Endothelial cell of umbilical vein (primary cell): ENCODE results near the gene RTP3. TPM values are rescaled to one million over a fixed set of nuclear protein-coding genes. Genes with fewer than 3 reads are reported as not detected.

Source experiments
- BruUV-seq: library from RNA; stranded (reverse); fragments of 400-500 nt; replicated peaks from 2 replicates; lab custom pipeline; 2021; lab: Mats Ljungman, UMichigan
- CTCF ChIA-PET: fragments of 300-600, 350-600 bp; sonication (Branson Sonifier 250); formaldehyde crosslinking; loops from one replicate; lab custom pipeline; 2021; ENCODE audit warnings: antibody characterized with exemption, inconsistent platforms; lab: Charles Lee
- POLR2A ChIA-PET: fragments of 300-600, 350-600 bp; sonication (Branson Sonifier 250); formaldehyde crosslinking; loops from one replicate; lab custom pipeline; 2021; ENCODE audit warnings: antibody characterized with exemption, inconsistent platforms; lab: Charles Lee
- DNase-seq: peaks from one replicate; pipeline ENCODE4 v3.0.0-alpha.2; 2011; ENCODE audit warnings: low read depth, low spot score
- FAIRE-seq: peaks from 2 replicates; lab custom pipeline; 2011; peaks lifted over from hg19 to GRCh38; lab: Jason Lieb, UNC
- H2AFZ ChIP-seq: 2 replicates; pipeline ENCODE4 v1.6.0; 2012; ENCODE audit warnings: low read depth, low read length, control low read depth, inconsistent platforms
- H3K27ac ChIP-seq: 2 replicates; pipeline ENCODE4 v1.5.1; 2011; ENCODE audit warnings: low read depth, mild to moderate bottlenecking, control low read depth, low read length, moderate library complexity; ENCODE audit not compliant: insufficient read depth
- H3K27me3 ChIP-seq, 2 experiments: 2 replicates each; pipeline versions ENCODE4 v1.6.0 to v1.6.1; 2011; ENCODE audit warnings: low read length in 2 of 2, mixed read lengths in 1 of 2; ENCODE audit not compliant: control insufficient read depth in 2 of 2, insufficient read depth in 2 of 2
- H3K36me3 ChIP-seq, 2 experiments: 2 replicates in 1 of 2; 3 replicates in 1 of 2; pipeline ENCODE4 v1.5.1; 2011; ENCODE audit warnings: low read length in 2 of 2, mild to moderate bottlenecking in 1 of 2, moderate library complexity in 1 of 2; ENCODE audit not compliant: control insufficient read depth in 2 of 2, insufficient read depth in 2 of 2; ENCODE audit errors: extremely low read depth in 1 of 2
- H3K4me1 ChIP-seq: 3 replicates; pipeline ENCODE4 v1.5.1; 2011; ENCODE audit warnings: mild to moderate bottlenecking, low read length; ENCODE audit not compliant: control insufficient read depth, insufficient read depth; ENCODE audit errors: extremely low read depth
- H3K4me2 ChIP-seq: 2 replicates; pipeline ENCODE4 v1.6.1; 2011; ENCODE audit warnings: low read length, control low read depth, mixed read lengths; ENCODE audit not compliant: insufficient read depth
- H3K4me3 ChIP-seq, 3 experiments: fragments of 200-600 bp in 1 of 3; sonication (generic), shearing (Covaris generic) in 1 of 3; replicated peaks in 1 of 3; 2 replicates each; pipeline ENCODE4 v1.5.1; 2011 to 2016; ENCODE audit warnings: control low read depth in 3 of 3, low read length in 3 of 3, mild to moderate bottlenecking in 2 of 3, inconsistent platforms in 1 of 3, low read depth in 1 of 3, moderate library complexity in 1 of 3; ENCODE audit not compliant: insufficient read depth in 1 of 3
- H3K79me2 ChIP-seq: 2 replicates; pipeline ENCODE4 v1.6.0; 2012; ENCODE audit warnings: low read length, inconsistent platforms; ENCODE audit not compliant: control insufficient read depth, insufficient read depth
- H3K9ac ChIP-seq: replicated peaks from 2 replicates; pipeline ENCODE3; 2011; ENCODE audit warnings: low read length, control low read depth; ENCODE audit not compliant: insufficient read depth; ENCODE audit errors: extremely low read depth
- H3K9me1 ChIP-seq: replicated peaks from 3 replicates; pipeline ENCODE4 v1.6.0; 2011; ENCODE audit warnings: mild to moderate bottlenecking, low read length; ENCODE audit not compliant: control insufficient read depth, insufficient read depth; ENCODE audit errors: extremely low read depth
- H3K9me3 ChIP-seq: replicated peaks from 2 replicates; pipeline ENCODE4 v1.5.1; 2012; ENCODE audit warnings: low read length, inconsistent platforms; ENCODE audit not compliant: control insufficient read depth, insufficient read depth
- H4K20me1 ChIP-seq: replicated peaks from 2 replicates; pipeline ENCODE3; 2011; ENCODE audit warnings: mild to moderate bottlenecking, low read length; ENCODE audit not compliant: control insufficient read depth, insufficient read depth; ENCODE audit errors: extremely low read depth
- CTCF ChIP-seq, 2 donors: IDR thresholded peaks; 1 replicate in 1 of 2; 2 replicates in 1 of 2; pipeline ENCODE4 v1.5.1; 2011; ENCODE audit warnings: low read length in 2 of 2, mild to moderate bottlenecking in 2 of 2, moderate library complexity in 2 of 2, control low read depth in 1 of 2, inconsistent platforms in 1 of 2, low read depth in 1 of 2; ENCODE audit not compliant: insufficient read depth in 1 of 2; ENCODE audit errors: extremely low read depth in 1 of 2
- EZH2 ChIP-seq: IDR thresholded peaks from 2 replicates; pipeline ENCODE4 v1.6.1; 2012; ENCODE audit warnings: borderline replicate concordance, low read depth, mild to moderate bottlenecking, moderate library complexity, low read length, inconsistent platforms; ENCODE audit not compliant: severe bottlenecking
- FOS ChIP-seq: IDR thresholded peaks from 2 replicates; pipeline ENCODE4 v1.6.1; 2011; ENCODE audit warnings: mild to moderate bottlenecking, low read length, moderate library complexity, borderline replicate concordance; ENCODE audit not compliant: insufficient read depth
- GATA2 ChIP-seq: IDR thresholded peaks from 2 replicates; pipeline ENCODE4 v1.7.0; 2011; ENCODE audit warnings: low read depth, mild to moderate bottlenecking, moderate library complexity, mixed read lengths, low read length; ENCODE audit not compliant: insufficient read length, insufficient read depth
- JUN ChIP-seq: IDR thresholded peaks from 2 replicates; pipeline ENCODE4 v1.6.1; 2011; ENCODE audit warnings: borderline replicate concordance, low read depth; ENCODE audit not compliant: insufficient read length, insufficient read depth
- MAX ChIP-seq: IDR thresholded peaks from 2 replicates; pipeline ENCODE4 v1.6.1; 2011; ENCODE audit not compliant: insufficient read depth, insufficient read length
- MYC ChIP-seq: IDR thresholded peaks from one replicate; pipeline ENCODE4 v1.6.1; 2011; ENCODE audit warnings: mild to moderate bottlenecking, low read depth, low read length
- POLR2A ChIP-seq: IDR thresholded peaks from 2 replicates; pipeline ENCODE4 v1.6.1; 2012; ENCODE audit warnings: low read depth, mild to moderate bottlenecking, control low read depth, low read length
- POLR2AphosphoS5 ChIP-seq: IDR thresholded peaks from 2 replicates; pipeline ENCODE4 v1.6.1; 2012; ENCODE audit warnings: low read depth, mild to moderate bottlenecking, control low read depth, low read length, moderate library complexity; ENCODE audit not compliant: insufficient read depth
- dilution Hi-C: fragments of 300-500 bp; cut with MboI; formaldehyde crosslinking; loops from one replicate; pipeline ENCODE4 v1.15.0; 2019; ENCODE audit warnings: low sequenced_read_pairs; ENCODE audit not compliant: extremely low pct_ligation_motif_present
- intact Hi-C: fragments of 100-400 bp; cut with micrococcal nuclease; formaldehyde crosslinking; loops from one replicate; pipeline ENCODE4 v1.10.0; 2022
- polyA plus RNA-seq, 4 experiments: library from polyadenylated mRNA; depleted of rRNA in 3 of 4; stranded (reverse) in 3 of 4; unstranded in 1 of 4; fragments of >200 nt; gene quantifications; 2 replicates each; pipeline versions ENCODE4 v1.2.1 to v1.2.3, GENCODE V29; 2011 to 2012; ENCODE audit warnings: missing spikeins in 1 of 4
- total RNA-seq: library from RNA; stranded (reverse); gene quantifications from 2 replicates; pipeline ENCODE4 v1.2.3, GENCODE V29; 2021

RTP3 gene
- total and polyA plus RNA-seq, 2 donors (not counting 3 experiments of a cell fraction or from before 2014, with no cell fraction given) = 0.06 TPM; not detected in 1

- no peak overlapping the region for H3K9ac ChIP-seq
- no peak overlapping the region for H3K4me3 ChIP-seq
- H3K36me3 ChIP-seq = no peaks in the 10 kb centered on the region
- TF ChIP-seq EZH2 (no peak), MYC (no peak), JUN (no peak), GATA2 (no peak)
- no peaks in the 10 kb centered on the region for H3K27me3 ChIP-seq
- H3K4me2 ChIP-seq = no peak overlapping the region
- H3K4me1 ChIP-seq = peaks cover 17% of the 10 kb centered on the region
- no peaks in the 10 kb centered on the region for H3K9me1 ChIP-seq
- no peak for FAIRE-seq
- no peaks in the 10 kb centered on the region for H4K20me1 ChIP-seq
- H3K27ac ChIP-seq = no peak overlapping the region
- ChIA-PET CTCF (no interaction called here), POLR2A (no interaction called here)
- no peaks in the 10 kb centered on the region for H3K79me2 ChIP-seq
- intact Hi-C loops (no loop called here), dilution Hi-C loops (no loop called here)
- BruUV-seq = no TSS peak
- H3K9me3 ChIP-seq = no peaks in the 10 kb centered on the region
- no peak overlapping the region for H2AFZ ChIP-seq
- DNase-seq = no peak
Measured at GRCh38 chr3:46524008-46524407, 26.2 kb downstream of the RTP3 start.

DNA sequence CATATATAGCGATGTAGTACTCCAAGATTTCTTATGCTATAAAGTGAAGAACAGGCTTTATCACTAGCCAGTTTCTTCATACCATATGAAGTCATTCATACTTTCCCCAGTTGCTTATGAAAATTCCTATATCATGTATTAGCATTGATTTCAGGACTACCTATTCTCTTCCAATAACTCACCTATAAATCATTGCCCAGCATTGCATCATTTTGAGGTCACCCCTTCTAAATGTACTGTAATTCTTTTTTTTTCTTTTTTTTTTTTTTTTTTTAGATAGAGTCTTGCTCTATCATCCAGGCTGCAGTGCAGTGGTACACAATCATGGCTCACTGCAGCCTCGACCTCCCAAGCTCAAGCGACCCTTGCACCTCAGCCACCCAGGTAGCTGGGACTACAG, 27.1 kb downstream of the RTP3 start:
- no peak for FAIRE-seq

More for the DNA sequence above, 27.1 kb downstream of the RTP3 start:
- Histone ChIP-seq H3K4me1 (peaks cover 17% of the 10 kb centered on the region), H3K36me3 (no peaks in the 10 kb centered on the region), H3K27me3 (no peaks in the 10 kb centered on the region), H3K9me3 (no peaks in the 10 kb centered on the region), H3K4me3 (no peak overlapping the region), H3K27ac (no peak overlapping the region), H3K9ac (no peak overlapping the region), H3K4me2 (no peak overlapping the region), H4K20me1 (no peaks in the 10 kb centered on the region), H3K9me1 (no peaks in the 10 kb centered on the region), H2AFZ (no peak overlapping the region), H3K79me2 (no peaks in the 10 kb centered on the region)
- TF ChIP-seq POLR2A (no peak), CTCF (IDR thresholded peaks at IDR 0.05; ENCODE audit: extremely low read depth in 1 of 2, insufficient read depth in 1 of 2, low read depth in 1 of 2, low read length in 2 of 2) (no peak), POLR2AphosphoS5 (no peak), JUN (no peak), FOS (no peak), MAX (no peak), GATA2 (no peak), MYC (no peak), EZH2 (no peak)
- intact Hi-C loops = no loop called here
- no peak for DNase-seq
- ChIA-PET CTCF (interaction anchor here (1.2 kb wide), 1 partner anchor 36 kb away, joined by 3 read pairs; no protein-coding TSS in a partner anchor), POLR2A (no interaction called here)
- dilution Hi-C loops = no loop called here
- no TSS peak for BruUV-seq
